WTC11 (cell line): ENCODE measurements around the gene ACAA1. TPM values are rescaled to one million over a fixed set of nuclear protein-coding genes. Genes with fewer than 3 reads are reported as not detected.

Experiments
- ATAC-seq: fragments of 200-7000 bp; cut with Tn5 transposase; 2 replicates; pipeline ENCODE4 v1.10.0; 2021; ENCODE audit warnings: mild to moderate bottlenecking, moderate library complexity
- CTCF ChIA-PET: fragments of 300-600 bp; sonication (Branson Sonifier 250); formaldehyde crosslinking; loops from one replicate; lab custom pipeline; 2021; ENCODE audit warnings: antibody characterized with exemption; lab: Charles Lee
- POLR2A ChIA-PET: fragments of 350-600 bp; sonication (Branson Sonifier 250); formaldehyde crosslinking; loops from one replicate; lab custom pipeline; 2021; ENCODE audit warnings: antibody characterized with exemption; lab: Charles Lee
- DNase-seq: peaks from one replicate; pipeline ENCODE4 v3.0.0; 2021; ENCODE audit warnings: low spot score
- H3K27ac Mint-ChIP-seq: 2 replicates; pipeline ENCODE4 v1.8.0; 2021; ENCODE audit warnings: mixed read lengths
- H3K27me3 Mint-ChIP-seq: 2 replicates; pipeline ENCODE4 v1.8.0; 2021; ENCODE audit warnings: low read depth, mild to moderate bottlenecking, moderate library complexity, mixed read lengths
- H3K36me3 Mint-ChIP-seq: 2 replicates; pipeline ENCODE4 v1.8.0; 2021; ENCODE audit warnings: mixed read lengths
- H3K4me1 Mint-ChIP-seq: 2 replicates; pipeline ENCODE4 v1.8.0; 2022; ENCODE audit warnings: mixed read lengths
- H3K4me3 Mint-ChIP-seq: 2 replicates; pipeline ENCODE4 v1.8.0; 2021; ENCODE audit warnings: mild to moderate bottlenecking, moderate library complexity, mixed read lengths
- H3K9me3 Mint-ChIP-seq: 2 replicates; pipeline ENCODE4 v1.8.0; 2021; ENCODE audit warnings: mixed read lengths
- ESRRA ChIP-seq: sonication (generic); formaldehyde crosslinking; IDR thresholded peaks from 2 replicates; pipeline ENCODE4 v1.8.1; 2022; ENCODE audit warnings: mild to moderate bottlenecking, missing genetic modification reagents, borderline replicate concordance
- ETV6 ChIP-seq: sonication (generic); formaldehyde crosslinking; IDR thresholded peaks from 2 replicates; pipeline ENCODE4 v1.8.1; 2022; ENCODE audit warnings: mild to moderate bottlenecking, missing genetic modification reagents
- FOXK1 ChIP-seq: sonication (generic); formaldehyde crosslinking; IDR thresholded peaks from 2 replicates; pipeline ENCODE4 v1.8.0; 2022; ENCODE audit warnings: mild to moderate bottlenecking, moderate library complexity, missing genetic modification reagents
- FOXP1 ChIP-seq: sonication (generic); formaldehyde crosslinking; IDR thresholded peaks from 2 replicates; pipeline ENCODE4 v1.8.0; 2022; ENCODE audit warnings: missing genetic modification reagents, mild to moderate bottlenecking, moderate library complexity, borderline replicate concordance
- NFYB ChIP-seq: sonication (generic); formaldehyde crosslinking; conservative IDR thresholded peaks from 2 replicates; pipeline ENCODE4 v1.8.0; 2022; ENCODE audit warnings: low read depth, missing genetic modification reagents
- ZNF263 ChIP-seq: sonication (generic); formaldehyde crosslinking; IDR thresholded peaks from 2 replicates; pipeline ENCODE4 v1.8.1; 2022; ENCODE audit warnings: low read depth, mild to moderate bottlenecking, moderate library complexity, missing genetic modification reagents
- ZNF317 ChIP-seq: sonication (generic); formaldehyde crosslinking; IDR thresholded peaks from 2 replicates; pipeline ENCODE4 v1.8.1; 2023; ENCODE audit warnings: low read depth, mild to moderate bottlenecking, moderate library complexity, missing genetic modification reagents, borderline replicate concordance
- total RNA-seq: library from RNA; stranded (reverse); gene quantifications from 3 replicates; pipeline ENCODE4 v1.2.3, GENCODE V29; 2021
- TF ChIP-seq, protein P1 (sequence below): sonication (generic); formaldehyde crosslinking; IDR thresholded peaks from 2 replicates; pipeline ENCODE4 v1.8.1; 2022; ENCODE audit warnings: missing genetic modification reagents, borderline replicate concordance
- TF ChIP-seq, protein P2 (sequence below): fragments of 250-450 bp; sonication (Bioruptor Pico); IDR thresholded peaks from 2 replicates; pipeline ENCODE4 v2.1.2; 2022; ENCODE audit warnings: mild to moderate bottlenecking, moderate library complexity
- TF ChIP-seq, protein P3 (sequence below): sonication (generic); formaldehyde crosslinking; IDR thresholded peaks from 2 replicates; pipeline ENCODE4 v1.8.0; 2023; ENCODE audit warnings: missing genetic modification reagents, mild to moderate bottlenecking, borderline replicate concordance
- TF ChIP-seq, protein P4 (sequence below): sonication (generic); formaldehyde crosslinking; IDR thresholded peaks from 2 replicates; pipeline ENCODE4 v1.8.1; 2022; ENCODE audit warnings: low read depth, mild to moderate bottlenecking, moderate library complexity, missing genetic modification reagents, borderline replicate concordance
- TF ChIP-seq, protein P5 (sequence below): sonication (generic); formaldehyde crosslinking; IDR thresholded peaks from 2 replicates; pipeline ENCODE4 v1.8.0; 2022; ENCODE audit warnings: mild to moderate bottlenecking, missing genetic modification reagents
- TF ChIP-seq, protein P6 (sequence below): sonication (generic); formaldehyde crosslinking; conservative IDR thresholded peaks from 2 replicates; pipeline ENCODE4 v1.8.1; 2023; ENCODE audit warnings: mild to moderate bottlenecking, low read depth, missing genetic modification reagents, moderate library complexity

The ACAA1 gene
- total RNA-seq, 1 experiment from 2014 or later = 46.5 TPM

DNA sequence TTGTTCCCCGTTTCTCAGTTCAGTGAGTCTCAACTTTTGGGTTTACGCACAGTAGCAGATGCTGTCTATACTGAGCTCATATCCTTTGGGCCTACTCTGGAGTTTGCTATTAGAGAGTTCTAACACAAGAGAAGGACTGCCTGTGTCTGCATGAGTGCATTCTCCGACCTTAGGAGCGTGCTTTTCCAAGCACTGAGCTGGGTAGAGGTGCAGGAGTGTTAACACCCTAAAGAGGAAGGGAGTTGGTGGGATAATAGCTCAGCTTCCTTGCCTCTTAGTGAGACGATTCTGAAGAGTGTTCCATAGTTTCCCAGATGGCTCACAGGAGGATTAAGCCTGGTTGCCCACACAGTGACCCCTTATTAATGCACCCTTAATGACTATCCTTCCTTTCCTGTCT, 21.5 kb upstream of the ACAA1 start (continued):
- TF ChIP-seq, protein P1, sequence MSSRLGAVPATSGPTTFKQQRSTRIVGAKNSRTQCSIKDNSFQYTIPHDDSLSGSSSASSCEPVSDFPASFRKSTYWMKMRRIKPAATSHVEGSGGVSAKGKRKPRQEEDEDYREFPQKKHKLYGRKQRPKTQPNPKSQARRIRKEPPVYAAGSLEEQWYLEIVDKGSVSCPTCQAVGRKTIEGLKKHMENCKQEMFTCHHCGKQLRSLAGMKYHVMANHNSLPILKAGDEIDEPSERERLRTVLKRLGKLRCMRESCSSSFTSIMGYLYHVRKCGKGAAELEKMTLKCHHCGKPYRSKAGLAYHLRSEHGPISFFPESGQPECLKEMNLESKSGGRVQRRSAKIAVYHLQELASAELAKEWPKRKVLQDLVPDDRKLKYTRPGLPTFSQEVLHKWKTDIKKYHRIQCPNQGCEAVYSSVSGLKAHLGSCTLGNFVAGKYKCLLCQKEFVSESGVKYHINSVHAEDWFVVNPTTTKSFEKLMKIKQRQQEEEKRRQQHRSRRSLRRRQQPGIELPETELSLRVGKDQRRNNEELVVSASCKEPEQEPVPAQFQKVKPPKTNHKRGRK (CRISPR knock-in tag) = no peak
- no peak for TF ChIP-seq FOXK1 (CRISPR knock-in tag)
- TF ChIP-seq ZNF317 (CRISPR knock-in tag) = no peak
- TF ChIP-seq FOXP1 (CRISPR knock-in tag) = no peak
- no peak for TF ChIP-seq ZNF263 (CRISPR knock-in tag)
- TF ChIP-seq, protein P2, sequence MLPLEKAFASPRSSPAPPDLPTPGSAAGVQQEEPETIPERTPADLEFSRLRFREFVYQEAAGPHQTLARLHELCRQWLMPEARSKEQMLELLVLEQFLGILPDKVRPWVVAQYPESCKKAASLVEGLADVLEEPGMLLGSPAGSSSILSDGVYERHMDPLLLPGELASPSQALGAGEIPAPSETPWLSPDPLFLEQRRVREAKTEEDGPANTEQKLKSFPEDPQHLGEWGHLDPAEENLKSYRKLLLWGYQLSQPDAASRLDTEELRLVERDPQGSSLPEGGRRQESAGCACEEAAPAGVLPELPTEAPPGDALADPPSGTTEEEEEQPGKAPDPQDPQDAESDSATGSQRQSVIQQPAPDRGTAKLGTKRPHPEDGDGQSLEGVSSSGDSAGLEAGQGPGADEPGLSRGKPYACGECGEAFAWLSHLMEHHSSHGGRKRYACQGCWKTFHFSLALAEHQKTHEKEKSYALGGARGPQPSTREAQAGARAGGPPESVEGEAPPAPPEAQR (CRISPR knock-in tag) = no peak

DNA sequence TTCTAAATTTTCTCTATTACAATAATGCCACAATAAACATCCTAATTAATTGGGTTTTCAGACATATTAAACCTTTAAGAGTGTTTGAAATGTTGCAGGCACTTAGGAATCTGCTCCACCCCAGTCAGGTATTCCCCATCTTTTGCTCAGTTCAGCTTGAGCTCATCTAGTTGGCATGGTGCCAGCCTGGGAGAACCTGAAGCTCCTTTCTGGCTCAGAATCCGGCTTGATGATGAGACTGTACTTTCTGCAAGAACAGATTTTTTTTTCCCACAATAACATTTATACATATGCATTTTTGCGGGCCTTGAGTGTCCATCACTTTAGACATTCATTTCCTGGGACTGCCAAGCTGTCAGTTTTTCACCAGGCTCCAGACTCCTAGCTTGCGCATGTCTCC, 20.7 kb upstream of the ACAA1 start:
- Mint-ChIP-seq H3K27ac (no peak overlapping the region), H3K36me3 (no peaks in the 10 kb centered on the region), H3K27me3 (no peaks in the 10 kb centered on the region; the same call in 1 of the 2 replicates), H3K9me3 (no peaks in the 10 kb centered on the region), H3K4me1 (no peaks in the 10 kb centered on the region), H3K4me3 (no peak overlapping the region)
- DNase-seq (no peak), ATAC-seq (no peak)
- CTCF ChIA-PET = no interaction called here
- TF ChIP-seq ETV6 (no peak), ZNF263 (CRISPR knock-in tag) (no peak)
- POLR2A ChIA-PET = interaction anchor here (1.6 kb wide), 1 partner anchor 20 kb away, joined by 4 read pairs; the partner anchor contains the start of gene ACAA1

DNA sequence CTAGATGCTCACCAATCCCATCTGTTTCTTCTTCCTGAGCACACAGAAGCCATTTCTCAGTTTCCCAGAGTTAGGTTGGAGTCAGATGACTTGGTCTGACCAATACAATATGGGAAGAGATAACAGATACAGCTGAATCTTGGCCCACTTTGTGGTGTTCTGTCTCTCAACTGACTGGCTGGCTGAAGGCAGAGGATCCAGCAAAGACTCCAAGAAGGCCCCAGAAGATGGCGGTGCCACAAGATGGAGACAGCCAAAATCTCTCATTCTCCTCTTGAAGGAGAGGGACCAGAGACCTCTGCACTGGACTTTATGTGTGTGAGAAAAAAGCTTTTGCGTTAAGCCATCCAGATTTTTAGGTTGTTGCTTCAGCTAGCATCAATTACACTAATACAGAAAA, 20.2 kb upstream of the ACAA1 start:
- Mint-ChIP-seq H3K4me3 (no peak overlapping the region), H3K9me3 (no peaks in the 10 kb centered on the region), H3K4me1 (no peaks in the 10 kb centered on the region), H3K27ac (no peak overlapping the region), H3K27me3 (no peaks in the 10 kb centered on the region; the same call in 1 of the 2 replicates), H3K36me3 (no peaks in the 10 kb centered on the region)
- ChIA-PET POLR2A (interaction anchor here (1.6 kb wide), 1 partner anchor 20 kb away, joined by 4 read pairs; the partner anchor contains the start of gene ACAA1), CTCF (no interaction called here)
- ATAC-seq (no peak), DNase-seq (no peak)
- TF ChIP-seq, protein P3, sequence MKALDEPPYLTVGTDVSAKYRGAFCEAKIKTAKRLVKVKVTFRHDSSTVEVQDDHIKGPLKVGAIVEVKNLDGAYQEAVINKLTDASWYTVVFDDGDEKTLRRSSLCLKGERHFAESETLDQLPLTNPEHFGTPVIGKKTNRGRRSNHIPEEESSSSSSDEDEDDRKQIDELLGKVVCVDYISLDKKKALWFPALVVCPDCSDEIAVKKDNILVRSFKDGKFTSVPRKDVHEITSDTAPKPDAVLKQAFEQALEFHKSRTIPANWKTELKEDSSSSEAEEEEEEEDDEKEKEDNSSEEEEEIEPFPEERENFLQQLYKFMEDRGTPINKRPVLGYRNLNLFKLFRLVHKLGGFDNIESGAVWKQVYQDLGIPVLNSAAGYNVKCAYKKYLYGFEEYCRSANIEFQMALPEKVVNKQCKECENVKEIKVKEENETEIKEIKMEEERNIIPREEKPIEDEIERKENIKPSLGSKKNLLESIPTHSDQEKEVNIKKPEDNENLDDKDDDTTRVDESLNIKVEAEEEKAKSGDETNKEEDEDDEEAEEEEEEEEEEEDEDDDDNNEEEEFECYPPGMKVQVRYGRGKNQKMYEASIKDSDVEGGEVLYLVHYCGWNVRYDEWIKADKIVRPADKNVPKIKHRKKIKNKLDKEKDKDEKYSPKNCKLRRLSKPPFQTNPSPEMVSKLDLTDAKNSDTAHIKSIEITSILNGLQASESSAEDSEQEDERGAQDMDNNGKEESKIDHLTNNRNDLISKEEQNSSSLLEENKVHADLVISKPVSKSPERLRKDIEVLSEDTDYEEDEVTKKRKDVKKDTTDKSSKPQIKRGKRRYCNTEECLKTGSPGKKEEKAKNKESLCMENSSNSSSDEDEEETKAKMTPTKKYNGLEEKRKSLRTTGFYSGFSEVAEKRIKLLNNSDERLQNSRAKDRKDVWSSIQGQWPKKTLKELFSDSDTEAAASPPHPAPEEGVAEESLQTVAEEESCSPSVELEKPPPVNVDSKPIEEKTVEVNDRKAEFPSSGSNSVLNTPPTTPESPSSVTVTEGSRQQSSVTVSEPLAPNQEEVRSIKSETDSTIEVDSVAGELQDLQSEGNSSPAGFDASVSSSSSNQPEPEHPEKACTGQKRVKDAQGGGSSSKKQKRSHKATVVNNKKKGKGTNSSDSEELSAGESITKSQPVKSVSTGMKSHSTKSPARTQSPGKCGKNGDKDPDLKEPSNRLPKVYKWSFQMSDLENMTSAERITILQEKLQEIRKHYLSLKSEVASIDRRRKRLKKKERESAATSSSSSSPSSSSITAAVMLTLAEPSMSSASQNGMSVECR (CRISPR knock-in tag) = no peak

DNA sequence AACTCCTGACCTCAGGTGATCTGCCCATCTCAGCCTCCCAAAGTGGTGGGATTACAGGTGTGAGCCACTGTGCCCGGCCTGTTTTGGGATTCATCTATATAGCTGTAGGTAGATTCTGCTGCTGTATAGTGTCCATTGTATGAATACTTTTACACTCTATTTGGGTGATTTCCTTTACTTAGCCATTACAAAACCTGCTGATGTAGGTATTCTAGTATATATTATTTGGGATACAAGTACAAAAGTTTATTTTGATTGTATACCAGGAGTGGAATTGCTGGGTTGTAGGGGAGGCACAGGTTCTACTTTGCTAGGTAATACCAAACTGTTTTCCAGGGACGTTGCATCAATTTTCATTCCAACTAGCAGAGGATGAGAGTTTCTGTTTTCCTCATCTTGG, 18.9 kb upstream of the ACAA1 start:
- DNase-seq (no peak), ATAC-seq (no peak)
- CTCF ChIA-PET = no interaction called here
- no peaks in the 10 kb centered on the region for H3K36me3 Mint-ChIP-seq
- H3K4me3 Mint-ChIP-seq = no peak overlapping the region
- no peaks in the 10 kb centered on the region for H3K4me1 Mint-ChIP-seq
- H3K9me3 Mint-ChIP-seq = no peaks in the 10 kb centered on the region; the same call in 1 of the 2 replicates
- H3K27me3 Mint-ChIP-seq = no peaks in the 10 kb centered on the region; the same call in 1 of the 2 replicates
- H3K27ac Mint-ChIP-seq = no peak overlapping the region
- POLR2A ChIA-PET = no interaction called here
- TF ChIP-seq ESRRA (no peak), NFYB (CRISPR knock-in tag) (no peak)
- TF ChIP-seq, protein P4, sequence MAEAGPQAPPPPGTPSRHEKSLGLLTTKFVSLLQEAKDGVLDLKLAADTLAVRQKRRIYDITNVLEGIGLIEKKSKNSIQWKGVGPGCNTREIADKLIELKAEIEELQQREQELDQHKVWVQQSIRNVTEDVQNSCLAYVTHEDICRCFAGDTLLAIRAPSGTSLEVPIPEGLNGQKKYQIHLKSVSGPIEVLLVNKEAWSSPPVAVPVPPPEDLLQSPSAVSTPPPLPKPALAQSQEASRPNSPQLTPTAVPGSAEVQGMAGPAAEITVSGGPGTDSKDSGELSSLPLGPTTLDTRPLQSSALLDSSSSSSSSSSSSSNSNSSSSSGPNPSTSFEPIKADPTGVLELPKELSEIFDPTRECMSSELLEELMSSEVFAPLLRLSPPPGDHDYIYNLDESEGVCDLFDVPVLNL = no peak
- TF ChIP-seq, protein P5, sequence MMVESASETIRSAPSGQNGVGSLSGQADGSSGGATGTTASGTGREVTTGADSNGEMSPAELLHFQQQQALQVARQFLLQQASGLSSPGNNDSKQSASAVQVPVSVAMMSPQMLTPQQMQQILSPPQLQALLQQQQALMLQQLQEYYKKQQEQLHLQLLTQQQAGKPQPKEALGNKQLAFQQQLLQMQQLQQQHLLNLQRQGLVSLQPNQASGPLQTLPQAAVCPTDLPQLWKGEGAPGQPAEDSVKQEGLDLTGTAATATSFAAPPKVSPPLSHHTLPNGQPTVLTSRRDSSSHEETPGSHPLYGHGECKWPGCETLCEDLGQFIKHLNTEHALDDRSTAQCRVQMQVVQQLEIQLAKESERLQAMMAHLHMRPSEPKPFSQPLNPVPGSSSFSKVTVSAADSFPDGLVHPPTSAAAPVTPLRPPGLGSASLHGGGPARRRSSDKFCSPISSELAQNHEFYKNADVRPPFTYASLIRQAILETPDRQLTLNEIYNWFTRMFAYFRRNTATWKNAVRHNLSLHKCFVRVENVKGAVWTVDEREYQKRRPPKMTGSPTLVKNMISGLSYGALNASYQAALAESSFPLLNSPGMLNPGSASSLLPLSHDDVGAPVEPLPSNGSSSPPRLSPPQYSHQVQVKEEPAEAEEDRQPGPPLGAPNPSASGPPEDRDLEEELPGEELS (CRISPR knock-in tag) = no peak
- TF ChIP-seq, protein P6, sequence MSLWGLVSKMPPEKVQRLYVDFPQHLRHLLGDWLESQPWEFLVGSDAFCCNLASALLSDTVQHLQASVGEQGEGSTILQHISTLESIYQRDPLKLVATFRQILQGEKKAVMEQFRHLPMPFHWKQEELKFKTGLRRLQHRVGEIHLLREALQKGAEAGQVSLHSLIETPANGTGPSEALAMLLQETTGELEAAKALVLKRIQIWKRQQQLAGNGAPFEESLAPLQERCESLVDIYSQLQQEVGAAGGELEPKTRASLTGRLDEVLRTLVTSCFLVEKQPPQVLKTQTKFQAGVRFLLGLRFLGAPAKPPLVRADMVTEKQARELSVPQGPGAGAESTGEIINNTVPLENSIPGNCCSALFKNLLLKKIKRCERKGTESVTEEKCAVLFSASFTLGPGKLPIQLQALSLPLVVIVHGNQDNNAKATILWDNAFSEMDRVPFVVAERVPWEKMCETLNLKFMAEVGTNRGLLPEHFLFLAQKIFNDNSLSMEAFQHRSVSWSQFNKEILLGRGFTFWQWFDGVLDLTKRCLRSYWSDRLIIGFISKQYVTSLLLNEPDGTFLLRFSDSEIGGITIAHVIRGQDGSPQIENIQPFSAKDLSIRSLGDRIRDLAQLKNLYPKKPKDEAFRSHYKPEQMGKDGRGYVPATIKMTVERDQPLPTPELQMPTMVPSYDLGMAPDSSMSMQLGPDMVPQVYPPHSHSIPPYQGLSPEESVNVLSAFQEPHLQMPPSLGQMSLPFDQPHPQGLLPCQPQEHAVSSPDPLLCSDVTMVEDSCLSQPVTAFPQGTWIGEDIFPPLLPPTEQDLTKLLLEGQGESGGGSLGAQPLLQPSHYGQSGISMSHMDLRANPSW = no peak
